ENCODE results near the gene SLC28A1. TPM values are rescaled to one million over a fixed set of nuclear protein-coding genes. Genes with fewer than 3 reads are reported as not detected.

Gene SLC28A1
- total RNA-seq, 1 donor from 2014 or later: 0.19 TPM

DNA sequence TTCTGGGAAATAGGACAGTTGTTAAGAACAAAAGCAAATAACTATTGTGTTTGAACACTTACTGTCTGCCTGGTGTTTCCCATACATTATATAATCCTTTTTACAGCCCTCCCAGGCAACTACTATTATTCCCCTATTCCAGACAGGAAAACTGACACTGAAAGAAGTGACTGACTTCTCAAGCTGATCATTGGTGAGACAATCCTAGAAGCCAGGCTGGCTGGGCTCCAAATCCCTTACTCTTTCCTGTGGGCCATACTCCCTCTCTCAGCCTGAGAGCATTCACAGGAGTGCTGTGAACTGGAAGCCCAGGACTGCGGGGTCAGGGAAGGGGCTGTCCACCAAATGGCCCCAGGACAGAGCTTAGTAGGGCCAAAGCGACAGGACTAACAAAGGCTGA is 58.0 kb downstream of the SLC28A1 start:
- Mint-ChIP-seq H3K36me3 (no peaks in the 10 kb centered on the region), H3K4me1 (ENCODE audit: unreplicated experiment) (no peaks in the 10 kb centered on the region), H3K27ac (no peak overlapping the region), H3K27me3 (no peaks in the 10 kb centered on the region), H3K9me3 (no peaks in the 10 kb centered on the region), H3K4me3 (no peak overlapping the region)
- TF ChIP-seq CTCF (conservative IDR thresholded peaks at IDR 0.05): no peak
- no peak for DNase-seq (ENCODE audit: extremely low spot score, unreplicated experiment)

- H3K27ac Mint-ChIP-seq: no peak overlapping the region
- no peaks in the 10 kb centered on the region for H3K27me3 Mint-ChIP-seq
- no peaks in the 10 kb centered on the region for H3K4me1 Mint-ChIP-seq (ENCODE audit: unreplicated experiment)
- no peaks in the 10 kb centered on the region for H3K9me3 Mint-ChIP-seq
- no peak for TF ChIP-seq CTCF (conservative IDR thresholded peaks at IDR 0.05)
- DNase-seq (ENCODE audit: extremely low spot score, unreplicated experiment): no peak
- H3K36me3 Mint-ChIP-seq: no peaks in the 10 kb centered on the region
- H3K4me3 Mint-ChIP-seq: no peak overlapping the region
These were observed 59.8 kb downstream of the SLC28A1 start for GRCh38 chr15:84944311-84944710.

- Mint-ChIP-seq H3K4me3 (no peak overlapping the region), H3K4me1 (ENCODE audit: unreplicated experiment) (no peaks in the 10 kb centered on the region), H3K9me3 (no peaks in the 10 kb centered on the region), H3K27ac (no peak overlapping the region), H3K27me3 (no peaks in the 10 kb centered on the region), H3K36me3 (no peaks in the 10 kb centered on the region)
- no peak for DNase-seq (ENCODE audit: extremely low spot score, unreplicated experiment)
- no peak for TF ChIP-seq CTCF (conservative IDR thresholded peaks at IDR 0.05)
These were observed 60.4 kb downstream of the SLC28A1 start for GRCh38 chr15:84944861-84945260.

GRCh38 chr15:84946772-84947489 is 62.5 kb downstream of the SLC28A1 start:
- no peak for DNase-seq (ENCODE audit: extremely low spot score, unreplicated experiment)
- H3K4me1 Mint-ChIP-seq (ENCODE audit: unreplicated experiment): no peaks in the 10 kb centered on the region
- H3K27me3 Mint-ChIP-seq: no peaks in the 10 kb centered on the region
- H3K4me3 Mint-ChIP-seq: no peak overlapping the region
- no peak for TF ChIP-seq CTCF (conservative IDR thresholded peaks at IDR 0.05)
- no peak overlapping the region for H3K27ac Mint-ChIP-seq
- H3K36me3 Mint-ChIP-seq: no peaks in the 10 kb centered on the region
- no peaks in the 10 kb centered on the region for H3K9me3 Mint-ChIP-seq

GRCh38 chr15:84947947-84948830 is 63.7 kb downstream of the SLC28A1 start:
- TF ChIP-seq CTCF (conservative IDR thresholded peaks at IDR 0.05): no peak
- Mint-ChIP-seq H3K9me3 (no peaks in the 10 kb centered on the region), H3K36me3 (no peaks in the 10 kb centered on the region), H3K27me3 (no peaks in the 10 kb centered on the region), H3K4me1 (ENCODE audit: unreplicated experiment) (no peaks in the 10 kb centered on the region), H3K4me3 (no peak overlapping the region), H3K27ac (no peak overlapping the region)
- DNase-seq (ENCODE audit: extremely low spot score, unreplicated experiment): no peak
